HG02588 (cell line): ENCODE data around the gene ATP11A.
"Not testable (repeated sequence)": the region's sequence is repeated elsewhere in the genome, so short reads cannot be mapped to it uniquely, and the experiment has no call there.

Experiments used
- ATAC-seq: cut with Tn5 transposase; IDR thresholded peaks from one replicate; pipeline ENCODE4 v1.9.1; 2021; ENCODE audit warnings: mild to moderate bottlenecking, moderate library complexity; ENCODE audit not compliant: unreplicated experiment

The ATP11A gene

GRCh38 chr13:112669881-112670499, 19.8 kb upstream of the ATP11A start:
- no peak for ATAC-seq

GRCh38 chr13:112670864-112671263, 19.0 kb upstream of the ATP11A start:
- no peak for ATAC-seq

GRCh38 chr13:112671359-112671758, 18.5 kb upstream of the ATP11A start:
- no peak for ATAC-seq

- no peak for ATAC-seq
Observed at GRCh38 chr13:112672651-112673284, 17.1 kb upstream of the ATP11A start.

GRCh38 chr13:112674412-112675365, 15.1 kb upstream of the ATP11A start:
- ATAC-seq, result no peak

GRCh38 chr13:112675366-112675756, 14.5 kb upstream of the ATP11A start:
- ATAC-seq, result no peak

GRCh38 chr13:112677421-112677962, 12.3 kb upstream of the ATP11A start:
- not testable (repeated sequence) for ATAC-seq

GRCh38 chr13:112679381-112679780, 10.5 kb upstream of the ATP11A start:
- ATAC-seq, result no peak

- no peak for ATAC-seq
Observed at GRCh38 chr13:112679932-112680677, 9.7 kb upstream of the ATP11A start.

GRCh38 chr13:112680741-112681360, 9.0 kb upstream of the ATP11A start:
- ATAC-seq, result no peak

- ATAC-seq, result no peak
Observed at GRCh38 chr13:112683581-112683980, 6.3 kb upstream of the ATP11A start.

- ATAC-seq, result no peak
Observed at GRCh38 chr13:112684071-112684845, 5.6 kb upstream of the ATP11A start.

GRCh38 chr13:112685189-112685805, 4.5 kb upstream of the ATP11A start:
- ATAC-seq, result not testable (repeated sequence)

GRCh38 chr13:112685896-112686295, 3.9 kb upstream of the ATP11A start:
- ATAC-seq, result no peak

- ATAC-seq, result no peak
Observed at GRCh38 chr13:112686364-112686763, 3.5 kb upstream of the ATP11A start.

GRCh38 chr13:112686987-112687386, 2.9 kb upstream of the ATP11A start:
- ATAC-seq, result no peak

- no peak for ATAC-seq
Observed at GRCh38 chr13:112687836-112688559, 1.8 kb upstream of the ATP11A start.

- ATAC-seq, result no peak
Observed at GRCh38 chr13:112688560-112689302, 1.1 kb upstream of the ATP11A start.
